ENCODE results near the gene ZNF827.

DNA sequence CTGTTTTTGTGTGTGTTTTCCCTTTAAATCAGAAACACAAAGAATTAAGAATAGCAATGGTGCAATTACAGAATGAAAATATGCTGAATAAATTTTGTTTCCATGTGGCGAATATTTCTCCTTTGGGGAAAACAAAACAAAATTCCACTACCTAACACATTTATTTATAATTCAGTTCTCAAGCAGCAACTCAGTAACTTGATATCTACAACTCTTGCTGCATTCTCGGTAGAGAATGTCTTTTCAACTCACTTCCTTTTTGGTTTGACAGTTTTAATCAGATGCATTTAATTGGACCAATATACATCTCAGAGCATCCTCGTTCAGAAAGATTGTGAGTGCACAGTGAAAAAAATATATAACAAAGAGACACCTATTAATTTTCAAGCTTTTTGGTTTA, 30.8 kb downstream of the ZNF827 start:
- no peak for TF ChIP-seq ZNF384 (IDR thresholded peaks at IDR 0.05)
- no peak for TF ChIP-seq BHLHE40 (IDR thresholded peaks at IDR 0.05; ENCODE audit: borderline replicate concordance)
- no peak for TF ChIP-seq SUZ12 (IDR thresholded peaks at IDR 0.05)
- no peak for TF ChIP-seq NFRKB (IDR thresholded peaks at IDR 0.05)
- no peak for TF ChIP-seq SP1 (IDR thresholded peaks at IDR 0.05)
- no peak for TF ChIP-seq CTBP1 (IDR thresholded peaks at IDR 0.05; ENCODE audit: borderline replicate concordance)
- TF ChIP-seq TARDBP (IDR thresholded peaks at IDR 0.05) = no peak
- no peak for TF ChIP-seq FOXM1 (IDR thresholded peaks at IDR 0.05; ENCODE audit: borderline replicate concordance)
- no peak for TF ChIP-seq HDGF (IDR thresholded peaks at IDR 0.05; ENCODE audit: borderline replicate concordance)
- no peak for TF ChIP-seq ELF4 (IDR thresholded peaks at IDR 0.05)
- no peak for TF ChIP-seq FOXA1 (IDR thresholded peaks at IDR 0.05)
- no peak for TF ChIP-seq L3MBTL2 (conservative IDR thresholded peaks at IDR 0.05)

Data from HEK293T (cell line).